Duodenal mucosa (tissue), 2 donors: Measurements from ENCODE around the gene NFATC2.

Source experiments
- H3K27ac ChIP-seq: one replicate; pipeline ENCODE4 v1.7.0; 2013; ENCODE audit warnings: low read depth, low read length
- H3K27me3 ChIP-seq, 2 donors: one replicate each; pipeline ENCODE4 v1.7.0; 2013; ENCODE audit warnings: low read length in 2 of 2, control low read depth in 1 of 2; ENCODE audit not compliant: insufficient read depth in 2 of 2, control insufficient read depth in 1 of 2
- H3K36me3 ChIP-seq, 2 donors: one replicate each; pipeline ENCODE4 v1.7.0; 2013; ENCODE audit warnings: low read length in 2 of 2, control low read depth in 1 of 2; ENCODE audit not compliant: insufficient read depth in 2 of 2, control insufficient read depth in 1 of 2
- H3K4me1 ChIP-seq, 2 donors: one replicate each; pipeline ENCODE4 v1.7.0; 2013; ENCODE audit warnings: low read length in 2 of 2, control low read depth in 1 of 2; ENCODE audit not compliant: insufficient read depth in 2 of 2, control insufficient read depth in 1 of 2
- H3K4me3 ChIP-seq, 2 donors: one replicate each; pipeline ENCODE4 v1.7.0; 2013; ENCODE audit warnings: low read length in 2 of 2, low read depth in 1 of 2
- H3K9ac ChIP-seq, 2 donors: one replicate each; pipeline ENCODE4 v1.7.0; 2013; ENCODE audit warnings: low read length in 2 of 2, low read depth in 1 of 2
- H3K9me3 ChIP-seq, 2 donors: one replicate each; pipeline ENCODE4 v1.7.0; 2013; ENCODE audit warnings: low read length in 2 of 2, control low read depth in 1 of 2; ENCODE audit not compliant: control insufficient read depth in 1 of 2

NFATC2 gene

DNA sequence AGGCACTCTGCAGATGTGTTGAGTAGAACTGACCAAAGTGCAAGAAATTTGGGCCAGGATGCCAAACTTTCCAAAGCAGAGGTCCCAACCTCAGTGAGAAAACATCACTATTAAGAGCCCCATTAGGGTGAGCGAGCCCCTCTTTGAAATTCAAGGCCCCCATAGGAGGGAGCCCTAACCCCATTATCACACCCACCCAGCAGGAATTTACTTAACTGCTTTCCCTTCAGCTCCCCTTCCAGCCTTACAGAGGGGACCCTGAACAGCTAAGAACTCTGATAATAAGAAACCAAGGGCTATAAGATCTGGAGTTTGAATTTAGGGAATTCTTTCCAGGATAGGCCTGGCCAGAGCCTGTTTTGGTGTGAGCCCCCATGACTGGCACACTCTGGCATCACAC, 130.6 kb downstream of the NFATC2 start:
- H3K9me3 ChIP-seq: no peaks in the 10 kb centered on the region
- peaks cover 12 to 18% of the 10 kb centered on the region in 2 donors for H3K36me3 ChIP-seq
- no peak overlapping the region for H3K9ac ChIP-seq
- peaks cover 0 to 23% of the 10 kb centered on the region in 2 donors for H3K4me1 ChIP-seq
- no peak overlapping the region for H3K27ac ChIP-seq
- H3K4me3 ChIP-seq: no peak overlapping the region
- no peaks in the 10 kb centered on the region for H3K27me3 ChIP-seq

DNA sequence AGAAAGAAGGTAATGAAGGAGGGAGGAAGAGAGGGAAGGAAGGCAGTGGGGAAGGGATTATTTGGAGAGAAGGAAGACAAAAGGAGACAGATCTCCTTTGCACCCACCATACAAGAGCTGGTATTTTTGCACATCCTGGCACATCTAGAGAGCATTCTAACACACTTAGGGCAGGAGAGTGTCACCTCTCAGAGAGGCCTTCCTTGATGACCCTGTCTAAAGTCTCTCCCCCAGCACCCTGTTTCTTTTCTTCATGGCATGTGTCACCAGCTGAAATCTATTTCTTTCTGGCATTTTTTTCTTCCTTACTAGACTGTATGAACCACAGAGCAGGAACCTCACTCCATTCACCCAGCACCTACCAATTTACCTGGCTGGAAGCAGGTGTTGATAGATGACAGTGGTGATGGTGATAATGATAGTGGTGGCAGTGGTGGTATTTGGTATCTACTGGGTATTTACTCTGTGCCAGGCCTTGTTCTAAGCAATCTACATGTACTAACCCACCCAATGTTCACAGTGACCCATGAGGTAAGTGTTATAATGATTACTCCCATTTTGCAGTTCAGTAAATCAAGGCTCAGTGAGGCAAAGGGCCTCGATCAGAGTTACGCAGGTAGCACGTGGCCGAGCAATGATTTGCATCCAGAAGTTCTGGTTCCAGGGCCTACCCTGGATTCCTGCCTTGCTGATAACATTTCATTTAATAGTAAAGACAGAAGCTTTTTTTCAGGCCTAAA, 131.8 kb downstream of the NFATC2 start:
- Histone ChIP-seq H3K36me3 (peaks cover 21 to 29% of the 10 kb centered on the region in 2 donors), H3K27me3 (no peaks in the 10 kb centered on the region), H3K4me1 (peaks cover 0 to 16% of the 10 kb centered on the region in 2 donors)

DNA sequence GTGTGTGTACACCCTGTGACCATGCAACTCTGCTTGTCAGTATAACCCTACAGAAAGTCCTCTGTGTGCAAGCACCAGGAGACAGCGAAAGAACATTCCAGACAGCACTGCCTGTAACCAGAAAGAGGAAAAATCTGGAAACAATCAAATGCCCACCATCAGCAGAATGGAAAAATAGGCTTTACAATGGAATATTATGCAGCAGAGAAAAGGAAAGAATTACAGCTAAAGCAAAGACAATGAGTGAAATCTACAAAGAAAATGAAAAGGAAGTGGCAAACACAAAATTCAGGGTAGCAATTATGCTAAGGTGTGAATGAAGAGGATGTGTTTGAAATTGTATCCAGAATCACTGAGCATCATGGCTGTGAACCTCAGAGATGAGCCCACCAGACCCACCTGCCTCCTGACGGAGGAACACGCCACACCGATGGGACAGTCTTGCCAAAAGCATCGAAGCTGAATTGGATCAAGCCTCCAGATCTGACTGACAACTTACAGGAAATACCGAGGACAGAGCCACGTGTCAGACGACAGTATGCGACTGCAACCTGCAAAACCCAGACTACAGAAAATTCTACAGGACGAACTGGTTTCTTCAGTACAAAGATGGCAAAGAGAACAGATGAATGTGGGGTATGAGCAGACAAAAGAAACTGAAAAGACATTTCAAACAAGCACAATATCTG, 133.2 kb downstream of the NFATC2 start:
- Histone ChIP-seq H3K4me1 (peaks cover 8 to 19% of the 10 kb centered on the region in 2 donors), H3K9me3 (no peaks in the 10 kb centered on the region), H3K4me3 (no peak overlapping the region), H3K27ac (no peak overlapping the region), H3K36me3 (peaks cover 29 to 34% of the 10 kb centered on the region in 2 donors), H3K9ac (no peak overlapping the region), H3K27me3 (no peaks in the 10 kb centered on the region)

More for the DNA sequence above, 131.8 kb downstream of the NFATC2 start:
- H3K9ac ChIP-seq: no peak overlapping the region
- H3K27ac ChIP-seq: no peak overlapping the region
- no peak overlapping the region for H3K4me3 ChIP-seq
- H3K9me3 ChIP-seq: no peaks in the 10 kb centered on the region

DNA sequence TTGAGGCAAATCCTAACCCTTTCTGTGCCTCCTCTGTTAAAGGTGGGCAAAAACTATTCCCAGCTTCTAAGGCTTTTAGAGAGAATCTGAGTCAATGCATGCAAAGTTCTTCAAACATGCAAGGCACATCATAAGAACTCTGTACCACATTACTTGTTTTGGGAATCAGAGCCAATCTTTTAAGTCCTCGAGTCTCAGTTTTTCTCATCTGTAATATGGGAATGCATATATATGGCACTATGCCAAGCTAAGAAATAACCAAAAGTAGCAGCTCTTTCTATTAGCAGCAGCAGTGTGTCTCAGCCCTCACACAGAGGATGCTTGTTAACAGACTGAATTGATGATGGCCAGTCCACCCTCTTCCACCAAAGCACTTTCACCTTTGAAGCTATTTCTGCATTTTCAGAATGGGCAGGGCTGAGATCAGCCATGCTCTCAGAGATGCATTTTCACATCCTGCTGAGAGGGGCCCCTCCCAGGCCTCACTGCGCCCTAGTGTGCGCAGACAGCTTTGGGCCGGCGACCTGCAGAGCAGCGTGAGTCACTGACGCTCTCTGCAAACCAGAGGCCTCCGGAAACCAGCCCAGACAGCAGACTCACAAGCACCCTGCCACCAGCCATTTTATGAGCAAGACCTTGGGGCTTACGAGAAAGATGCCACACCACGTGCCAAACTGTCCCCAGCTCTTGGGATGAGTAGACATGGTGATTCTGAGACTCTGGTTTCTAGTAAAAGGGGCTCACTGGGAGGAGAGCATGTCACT, 138.0 kb downstream of the NFATC2 start:
- no peaks in the 10 kb centered on the region for H3K27me3 ChIP-seq
- H3K36me3 ChIP-seq: peaks cover 25 to 40% of the 10 kb centered on the region in 2 donors
- no peaks in the 10 kb centered on the region for H3K9me3 ChIP-seq
- H3K4me3 ChIP-seq: no peak overlapping the region
- peaks cover 18 to 26% of the 10 kb centered on the region in 2 donors for H3K4me1 ChIP-seq
- H3K27ac ChIP-seq: peak overlapping the region; percentile 68
- no peak overlapping the region for H3K9ac ChIP-seq

DNA sequence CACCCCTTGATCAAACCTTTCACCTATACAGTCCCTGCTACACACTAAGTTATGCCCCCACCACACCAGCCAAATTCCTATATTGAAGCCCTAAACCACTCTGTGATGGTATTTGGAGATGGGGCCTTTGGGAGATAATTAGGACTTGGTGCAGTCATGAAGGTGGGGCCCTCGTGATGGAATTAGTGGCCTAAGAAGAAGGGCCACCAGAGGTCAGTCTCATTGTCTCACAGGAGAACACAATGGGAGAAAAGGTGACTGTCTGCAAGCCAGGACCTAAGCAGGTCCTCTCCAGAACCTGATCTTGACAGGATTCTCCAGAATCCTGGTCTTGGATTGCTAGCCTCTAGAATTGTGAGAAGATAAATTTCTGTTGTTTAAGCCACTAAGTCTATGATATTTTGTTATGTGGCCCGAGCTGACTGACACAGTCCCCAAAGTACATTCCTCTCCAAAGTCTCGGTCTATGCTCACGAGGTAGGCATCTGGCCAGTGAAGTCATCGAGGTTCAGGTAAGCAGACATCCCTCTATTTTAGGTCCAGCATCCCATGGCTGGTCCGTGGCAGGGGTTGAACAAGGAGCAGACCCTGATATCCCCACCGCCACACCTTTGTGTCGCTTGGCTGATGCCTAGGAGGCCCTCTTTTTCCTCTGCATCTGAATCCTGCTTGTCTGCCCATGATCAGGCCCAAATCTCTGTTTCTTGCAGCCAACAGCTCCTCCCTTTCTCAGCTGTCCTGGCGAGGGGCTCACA, 138.9 kb downstream of the NFATC2 start:
- Histone ChIP-seq H3K9ac (no peak overlapping the region), H3K9me3 (no peaks in the 10 kb centered on the region), H3K36me3 (peaks cover 17 to 32% of the 10 kb centered on the region in 2 donors), H3K27me3 (no peaks in the 10 kb centered on the region), H3K27ac (no peak overlapping the region), H3K4me3 (no peak overlapping the region), H3K4me1 (peaks cover 24 to 34% of the 10 kb centered on the region in 2 donors)

DNA sequence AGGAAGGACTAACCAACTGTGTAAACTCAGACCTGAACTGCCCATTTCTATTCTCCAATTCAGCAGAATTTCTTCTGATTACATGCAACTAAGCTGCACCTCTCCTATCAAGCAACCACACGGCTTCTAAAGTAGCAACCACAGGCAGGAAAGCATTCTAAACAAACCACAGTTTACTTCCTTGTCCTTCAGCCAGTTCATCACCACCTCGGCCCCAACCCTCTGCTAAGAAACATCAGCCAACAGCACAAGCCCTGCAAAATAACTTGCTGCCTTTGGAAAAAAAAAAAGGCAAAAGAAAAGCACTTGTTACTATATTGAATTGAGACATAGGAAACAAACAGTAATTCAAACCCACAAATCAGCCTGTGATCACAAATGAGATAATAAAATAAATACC, 140.3 kb downstream of the NFATC2 start:
- Histone ChIP-seq H3K36me3 (peaks cover 16 to 32% of the 10 kb centered on the region in 2 donors), H3K9me3 (no peaks in the 10 kb centered on the region), H3K4me1 (peaks cover 27 to 37% of the 10 kb centered on the region in 2 donors), H3K9ac (no peak overlapping the region), H3K27me3 (no peaks in the 10 kb centered on the region), H3K27ac (no peak overlapping the region), H3K4me3 (peak overlapping the region in 1 of 2 donors; percentile 10)

DNA sequence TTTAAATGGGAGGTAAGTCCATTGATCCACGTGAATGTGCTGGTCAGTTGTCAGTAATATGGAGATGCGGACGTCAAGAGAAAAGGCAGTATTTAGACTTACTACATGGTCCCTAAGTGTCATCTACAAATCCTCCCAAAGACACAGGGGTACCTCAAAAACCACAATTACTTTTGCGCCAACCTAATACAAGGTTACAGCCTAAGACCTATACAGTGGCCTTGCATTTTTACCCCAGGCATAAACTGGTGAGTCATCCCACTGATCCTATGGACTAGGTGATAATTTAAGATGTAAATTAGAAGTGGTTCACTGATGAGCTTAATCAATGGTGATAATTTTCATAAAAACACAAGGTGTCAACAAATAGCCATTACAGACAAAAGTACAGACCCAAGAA, 141.0 kb downstream of the NFATC2 start:
- Histone ChIP-seq H3K27ac (no peak overlapping the region), H3K4me1 (peaks cover 27 to 37% of the 10 kb centered on the region in 2 donors), H3K9ac (no peak overlapping the region), H3K4me3 (no peak overlapping the region), H3K9me3 (no peaks in the 10 kb centered on the region), H3K27me3 (no peaks in the 10 kb centered on the region), H3K36me3 (peaks cover 15 to 29% of the 10 kb centered on the region in 2 donors)

DNA sequence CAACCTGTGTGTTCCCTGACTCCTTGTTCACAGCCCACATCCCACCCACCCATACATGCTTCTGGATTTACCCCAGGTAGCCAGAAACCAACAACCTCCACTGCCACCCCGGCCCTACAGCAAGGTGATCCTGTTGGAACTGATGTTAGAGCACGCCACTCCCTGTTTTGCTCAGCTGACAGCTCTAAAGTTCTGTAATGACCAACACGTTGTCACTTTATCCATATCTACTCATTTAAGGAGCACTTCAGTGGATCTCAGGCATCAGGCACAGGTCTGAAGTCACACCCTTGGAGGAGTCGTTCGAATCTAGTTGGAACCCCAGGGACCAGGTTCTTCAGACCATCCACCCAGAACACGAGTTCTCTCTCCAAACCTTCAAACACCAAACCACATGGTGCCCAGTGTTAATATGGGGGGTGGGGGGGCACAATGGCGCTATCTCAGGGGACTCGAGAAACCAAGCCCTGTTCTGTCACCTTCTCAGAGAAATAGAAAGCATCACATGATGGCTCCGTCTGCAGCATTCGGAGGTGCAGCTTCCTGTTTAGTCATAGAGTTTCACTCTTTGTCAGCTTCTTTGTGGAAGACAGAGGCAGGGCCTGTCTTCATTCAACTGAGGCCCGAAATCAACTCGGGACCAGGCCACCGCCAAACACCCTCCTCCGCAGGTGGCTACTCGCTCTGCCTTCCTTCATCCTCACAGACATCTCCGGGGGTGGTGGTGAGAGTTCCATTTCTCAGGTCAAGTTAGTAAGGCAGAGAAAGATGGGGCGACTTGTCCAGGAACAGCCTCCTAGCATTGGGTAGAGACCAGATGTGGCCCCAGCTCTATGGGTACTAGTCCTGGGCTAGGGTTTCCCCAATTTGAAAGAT, 142.2 kb downstream of the NFATC2 start:
- Histone ChIP-seq H3K9ac (peak overlapping the region in 1 of 2 donors; percentile 24), H3K27ac (peak overlapping the region; percentile 39), H3K4me1 (peaks cover 23 to 35% of the 10 kb centered on the region in 2 donors), H3K9me3 (no peaks in the 10 kb centered on the region), H3K4me3 (no peak overlapping the region), H3K27me3 (no peaks in the 10 kb centered on the region), H3K36me3 (peaks cover 6 to 23% of the 10 kb centered on the region in 2 donors)
